Measurements from ENCODE around the gene FGFR2. TPM values are rescaled to one million over a fixed set of nuclear protein-coding genes. Genes with fewer than 3 reads are reported as not detected.

FGFR2 gene
- total RNA-seq, 1 donor from 2014 or later: 58.4 TPM

- Mint-ChIP-seq H3K9me3 (peaks cover 16% of the 10 kb centered on the region), H3K27me3 (ENCODE audit: low read depth) (no peaks in the 10 kb centered on the region), H3K36me3 (ENCODE audit: low read depth) (peaks cover 8% of the 10 kb centered on the region), H3K4me3 (no peak overlapping the region), H3K4me1 (no peaks in the 10 kb centered on the region), H3K27ac (ENCODE audit: unreplicated experiment) (no peak overlapping the region)
- no peak for DNase-seq (ENCODE audit: low read depth, low spot score)
- no peak for TF ChIP-seq CTCF (conservative IDR thresholded peaks at IDR 0.05)
These were observed 41.2 kb upstream of the FGFR2 start for GRCh38 chr10:121639416-121639815.

- no peak for DNase-seq (ENCODE audit: low read depth, low spot score)
- Mint-ChIP-seq H3K4me3 (no peak overlapping the region), H3K9me3 (peaks cover 16% of the 10 kb centered on the region)
These were observed 39.2 kb upstream of the FGFR2 start for GRCh38 chr10:121637437-121637836.

GRCh38 chr10:121633056-121633455, 34.8 kb upstream of the FGFR2 start:
- peaks cover 15% of the 10 kb centered on the region for H3K4me1 Mint-ChIP-seq
- no peak overlapping the region for H3K4me3 Mint-ChIP-seq
- peaks cover 5% of the 10 kb centered on the region for H3K9me3 Mint-ChIP-seq
- H3K27ac Mint-ChIP-seq (ENCODE audit: unreplicated experiment): no peak overlapping the region
- no peaks in the 10 kb centered on the region for H3K27me3 Mint-ChIP-seq (ENCODE audit: low read depth)
- no peak for TF ChIP-seq CTCF (conservative IDR thresholded peaks at IDR 0.05)
- DNase-seq (ENCODE audit: low read depth, low spot score): no peak
- H3K36me3 Mint-ChIP-seq (ENCODE audit: low read depth): peaks cover 3% of the 10 kb centered on the region

More at GRCh38 chr10:121637437-121637836, 39.2 kb upstream of the FGFR2 start:
- H3K27me3 Mint-ChIP-seq (ENCODE audit: low read depth): no peaks in the 10 kb centered on the region
- H3K27ac Mint-ChIP-seq (ENCODE audit: unreplicated experiment): no peak overlapping the region
- H3K36me3 Mint-ChIP-seq (ENCODE audit: low read depth): peaks cover 8% of the 10 kb centered on the region
- no peak for TF ChIP-seq CTCF (conservative IDR thresholded peaks at IDR 0.05)
- no peaks in the 10 kb centered on the region for H3K4me1 Mint-ChIP-seq

DNA sequence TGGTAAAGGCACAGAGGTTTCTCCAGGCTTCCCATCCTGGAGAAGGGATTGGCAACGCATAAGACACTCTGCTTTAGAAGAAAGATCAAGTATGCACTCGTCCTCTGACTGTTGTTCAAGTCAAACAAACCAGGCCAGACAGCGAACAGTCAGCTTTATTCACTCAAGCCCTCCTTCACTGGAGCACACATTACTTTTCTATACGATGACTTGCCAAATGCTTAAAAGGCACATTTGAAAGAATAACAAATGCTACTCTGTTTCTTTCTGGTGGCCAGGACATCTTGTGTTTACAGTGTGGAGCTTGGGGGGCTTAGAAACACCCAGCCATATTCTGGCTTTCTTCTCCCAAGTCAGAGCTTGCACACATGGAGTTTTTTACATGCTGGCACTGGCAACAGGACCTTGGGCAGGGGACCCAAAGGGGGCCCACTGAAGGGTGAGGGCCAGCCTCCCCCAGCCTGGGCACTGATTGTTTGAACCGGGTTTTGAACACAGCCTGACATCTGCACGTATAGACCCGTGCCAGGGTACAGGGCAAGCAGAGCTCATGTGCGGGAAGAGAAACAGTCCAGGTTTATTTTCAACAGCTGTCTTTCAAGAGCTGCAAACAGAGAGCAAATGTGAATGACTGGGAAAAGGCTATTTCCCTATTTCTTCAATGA, 33.3 kb upstream of the FGFR2 start:
- H3K4me1 Mint-ChIP-seq: peaks cover 15% of the 10 kb centered on the region
- no peaks in the 10 kb centered on the region for H3K9me3 Mint-ChIP-seq
- DNase-seq (ENCODE audit: low read depth, low spot score): no peak
- no peak overlapping the region for H3K4me3 Mint-ChIP-seq
- H3K36me3 Mint-ChIP-seq (ENCODE audit: low read depth): no peaks in the 10 kb centered on the region
- H3K27me3 Mint-ChIP-seq (ENCODE audit: low read depth): no peaks in the 10 kb centered on the region
- TF ChIP-seq CTCF (conservative IDR thresholded peaks at IDR 0.05): no peak
- no peak overlapping the region for H3K27ac Mint-ChIP-seq (ENCODE audit: unreplicated experiment)

- Mint-ChIP-seq H3K9me3 (no peaks in the 10 kb centered on the region), H3K4me1 (peaks cover 15% of the 10 kb centered on the region), H3K27me3 (ENCODE audit: low read depth) (no peaks in the 10 kb centered on the region), H3K36me3 (ENCODE audit: low read depth) (no peaks in the 10 kb centered on the region), H3K27ac (ENCODE audit: unreplicated experiment) (no peak overlapping the region), H3K4me3 (no peak overlapping the region)
- peak; percentile 21 for TF ChIP-seq CTCF (conservative IDR thresholded peaks at IDR 0.05)
- DNase-seq (ENCODE audit: low read depth, low spot score): no peak
These were observed 30.6 kb upstream of the FGFR2 start for GRCh38 chr10:121628859-121629258.

Measured in neural crest cell (in vitro differentiated cells).